KMS-11 (cell line): ENCODE measurements around the gene CA9.

Experiments
- H2AFZ ChIP-seq: fragments of 200-600 bp; sonication (generic); 2 replicates; pipeline ENCODE4 v1.6.1; 2016; ENCODE audit warnings: antibody characterized with exemption, mixed run types, low read depth
- H3K27ac ChIP-seq: fragments of 200-600 bp; sonication (generic); 2 replicates; pipeline ENCODE4 v1.6.1; 2016; ENCODE audit warnings: mild to moderate bottlenecking, mixed run types
- H3K27me3 ChIP-seq: fragments of 200-600 bp; sonication (generic); 2 replicates; pipeline ENCODE4 v1.6.1; 2017; ENCODE audit warnings: mild to moderate bottlenecking, low read depth, mixed run types, moderate library complexity; ENCODE audit not compliant: insufficient read depth
- H3K36me3 ChIP-seq: fragments of 200-600 bp; sonication (generic); 2 replicates; pipeline ENCODE4 v1.6.1; 2017; ENCODE audit warnings: mild to moderate bottlenecking, mixed run types; ENCODE audit not compliant: insufficient read depth
- H3K4me1 ChIP-seq: fragments of 200-600 bp; sonication (generic); 2 replicates; pipeline ENCODE4 v1.6.1; 2016; ENCODE audit warnings: mild to moderate bottlenecking, low read depth, mixed run types; ENCODE audit not compliant: poor library complexity, severe bottlenecking
- H3K4me2 ChIP-seq: fragments of 200-600 bp; sonication (generic); 2 replicates; pipeline ENCODE4 v1.7.0; 2016; ENCODE audit warnings: mild to moderate bottlenecking, mixed run types
- H3K4me3 ChIP-seq: fragments of 200-600 bp; sonication (generic); IDR thresholded peaks from 2 replicates; pipeline ENCODE4 v1.6.1; 2017; ENCODE audit warnings: low read depth, low read length, mixed read lengths; ENCODE audit not compliant: insufficient read depth
- H3K79me2 ChIP-seq: fragments of 200-600 bp; sonication (generic); 2 replicates; pipeline ENCODE4 v1.6.1; 2016; ENCODE audit warnings: low read depth, mixed run types; ENCODE audit not compliant: insufficient read depth
- H3K9ac ChIP-seq: fragments of 200-600 bp; sonication (generic); 2 replicates; pipeline ENCODE4 v1.6.1; 2016; ENCODE audit warnings: mild to moderate bottlenecking, mixed run types
- H4K20me1 ChIP-seq: fragments of 200-600 bp; sonication (generic); 2 replicates; pipeline ENCODE4 v1.6.1; 2016; ENCODE audit warnings: mild to moderate bottlenecking, mixed run types; ENCODE audit not compliant: insufficient read depth
- CTCF ChIP-seq: fragments of 200-600 bp; sonication (generic); conservative IDR thresholded peaks from 2 replicates; pipeline ENCODE4 v1.6.1; 2017; ENCODE audit warnings: low read depth, mild to moderate bottlenecking, antibody characterized with exemption, low read length, moderate library complexity, mixed read lengths

The CA9 gene

GRCh38 chr9:35688558-35689541 is 15.1 kb downstream of the CA9 start:
- H3K4me3 ChIP-seq, result no peak overlapping the region
- no peak overlapping the region for H3K4me2 ChIP-seq
- H2AFZ ChIP-seq, result no peak overlapping the region
- no peaks in the 10 kb centered on the region for H3K27me3 ChIP-seq
- H3K36me3 ChIP-seq, result no peaks in the 10 kb centered on the region
- no peaks in the 10 kb centered on the region for H3K4me1 ChIP-seq
- H4K20me1 ChIP-seq, result no peaks in the 10 kb centered on the region
- no peak overlapping the region for H3K9ac ChIP-seq
- TF ChIP-seq CTCF, result no peak
- H3K79me2 ChIP-seq, result no peaks in the 10 kb centered on the region
- H3K27ac ChIP-seq, result no peak overlapping the region

GRCh38 chr9:35689542-35690293 is 16.0 kb downstream of the CA9 start, which contains the start of gene TPM2:
Gene TPM2 (minus strand): TSS chr9:35689925. CDS start chr9:35689817, 108 bp downstream.
- H4K20me1 ChIP-seq, result no peaks in the 10 kb centered on the region
- no peak within 1 kb of the TSS for H3K27ac ChIP-seq
- no peaks in the 10 kb centered on the region for H3K4me1 ChIP-seq
- peak within 1 kb of the TSS; percentile 81 for H2AFZ ChIP-seq
- no peaks in the 10 kb centered on the region for H3K27me3 ChIP-seq
- peak within 1 kb of the TSS; percentile 61 for H3K9ac ChIP-seq
- H3K4me3 ChIP-seq, result no peak within 1 kb of the TSS
- peak within 1 kb of the TSS; percentile 76 for H3K4me2 ChIP-seq
- TF ChIP-seq CTCF, result no peak
- H3K79me2 ChIP-seq, result no peaks in the 10 kb centered on the region
- no peaks in the 10 kb centered on the region for H3K36me3 ChIP-seq

- no peaks in the 10 kb centered on the region for H4K20me1 ChIP-seq
- no peak for TF ChIP-seq CTCF
- no peaks in the 10 kb centered on the region for H3K4me1 ChIP-seq
- H3K9ac ChIP-seq, result peak overlapping the region; percentile 61; the same call in 1 of the 2 replicates
- H3K27ac ChIP-seq, result no peak overlapping the region
- peak overlapping the region; percentile 81; the same call in 1 of the 2 replicates for H2AFZ ChIP-seq
- H3K27me3 ChIP-seq, result no peaks in the 10 kb centered on the region
- H3K4me2 ChIP-seq, result peak overlapping the region; percentile 48
- H3K79me2 ChIP-seq, result no peaks in the 10 kb centered on the region
- no peak overlapping the region for H3K4me3 ChIP-seq
- H3K36me3 ChIP-seq, result no peaks in the 10 kb centered on the region
Measured at GRCh38 chr9:35690294-35690613, 16.5 kb downstream of the CA9 start.

- H2AFZ ChIP-seq, result peak overlapping the region; percentile 81
Measured at GRCh38 chr9:35690614-35691333, 17.0 kb downstream of the CA9 start.

More at GRCh38 chr9:35690614-35691333, 17.0 kb downstream of the CA9 start:
- Histone ChIP-seq H4K20me1 (no peaks in the 10 kb centered on the region), H3K9ac (peak overlapping the region; percentile 61), H3K4me2 (peak overlapping the region; percentile 76), H3K27me3 (no peaks in the 10 kb centered on the region), H3K79me2 (no peaks in the 10 kb centered on the region), H3K36me3 (no peaks in the 10 kb centered on the region), H3K27ac (no peak overlapping the region), H3K4me1 (no peaks in the 10 kb centered on the region), H3K4me3 (no peak overlapping the region)
- no peak for TF ChIP-seq CTCF
